ENCODE results near the gene TTC7B.

The TTC7B gene

DNA sequence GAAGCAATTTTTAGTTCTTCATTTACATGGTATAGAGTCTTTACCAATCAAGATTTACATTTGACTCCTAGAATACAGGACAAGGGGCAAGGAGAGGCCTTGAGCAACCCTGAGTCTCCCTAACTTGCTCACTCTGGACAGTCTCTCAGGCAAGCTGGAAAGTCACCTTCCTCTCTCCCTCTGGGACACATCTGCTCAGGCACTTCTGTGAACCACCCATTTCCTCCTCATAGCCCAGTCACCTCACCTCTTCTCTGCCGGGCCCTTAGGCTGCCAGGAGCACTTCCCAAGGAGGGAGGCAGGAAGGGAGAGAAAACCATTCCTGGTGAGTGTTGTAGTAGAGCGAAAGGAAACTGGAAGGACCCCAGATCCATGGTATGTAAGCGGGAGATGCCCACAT, 202.8 kb downstream of the TTC7B start:
- no peak for DNase-seq

DNA sequence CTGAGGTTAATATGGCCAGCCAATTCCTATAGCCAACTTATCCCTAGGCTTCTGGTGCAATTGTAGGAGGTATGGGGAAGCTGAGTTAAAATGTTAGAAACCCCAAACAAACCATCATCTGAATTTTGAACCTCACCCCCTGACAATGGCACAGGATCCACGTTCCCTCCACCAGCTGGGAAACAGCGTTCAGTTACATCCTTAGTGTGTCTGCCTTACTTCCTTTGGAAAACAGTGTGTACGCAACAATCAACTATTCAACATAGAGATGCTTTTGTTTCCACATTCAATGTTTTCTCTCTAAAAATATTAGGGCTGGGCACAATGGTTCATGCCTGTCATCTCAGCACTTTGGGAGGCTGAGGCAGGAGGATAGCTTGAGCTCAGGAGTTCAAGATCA, 203.4 kb downstream of the TTC7B start:
- no peak for DNase-seq

DNA sequence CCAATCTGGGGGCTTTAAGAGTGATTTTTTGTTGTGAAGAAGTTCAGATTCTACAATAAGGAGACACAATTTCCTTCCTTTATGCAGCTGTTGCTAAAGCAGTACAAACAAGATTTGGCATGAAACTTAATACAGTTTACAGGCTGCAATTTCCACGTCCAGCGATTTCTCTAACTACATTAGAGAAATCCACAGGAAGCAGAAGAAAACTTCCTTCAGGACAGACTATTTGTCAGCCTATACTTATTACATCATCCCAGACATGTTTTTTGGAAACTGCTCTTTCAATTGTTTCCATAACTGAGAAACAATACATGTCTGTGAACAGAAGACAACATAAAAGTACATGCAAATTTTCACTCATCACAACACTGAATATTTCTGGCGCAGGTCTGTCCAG, 204.3 kb downstream of the TTC7B start:
- no peak for DNase-seq

DNA sequence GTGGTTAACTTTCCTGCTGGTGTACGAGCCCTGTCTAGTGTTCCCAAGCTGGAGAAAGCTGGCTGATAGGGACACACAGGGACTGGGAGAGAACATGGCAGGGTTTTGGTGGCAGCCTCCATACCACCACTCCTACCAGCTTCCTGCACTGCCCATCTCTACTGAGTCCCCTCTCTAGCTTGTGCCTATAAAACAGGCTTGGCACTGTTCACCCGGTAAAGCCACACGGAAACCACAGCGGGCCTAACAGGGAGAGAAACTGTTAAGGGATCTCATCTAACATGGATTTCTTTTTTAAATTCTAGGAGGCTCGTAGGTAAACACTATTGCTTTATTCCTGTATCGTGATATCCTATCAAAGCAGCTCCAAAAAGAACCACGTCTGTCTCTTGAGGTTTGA, 204.7 kb downstream of the TTC7B start:
- DNase-seq = no peak

DNA sequence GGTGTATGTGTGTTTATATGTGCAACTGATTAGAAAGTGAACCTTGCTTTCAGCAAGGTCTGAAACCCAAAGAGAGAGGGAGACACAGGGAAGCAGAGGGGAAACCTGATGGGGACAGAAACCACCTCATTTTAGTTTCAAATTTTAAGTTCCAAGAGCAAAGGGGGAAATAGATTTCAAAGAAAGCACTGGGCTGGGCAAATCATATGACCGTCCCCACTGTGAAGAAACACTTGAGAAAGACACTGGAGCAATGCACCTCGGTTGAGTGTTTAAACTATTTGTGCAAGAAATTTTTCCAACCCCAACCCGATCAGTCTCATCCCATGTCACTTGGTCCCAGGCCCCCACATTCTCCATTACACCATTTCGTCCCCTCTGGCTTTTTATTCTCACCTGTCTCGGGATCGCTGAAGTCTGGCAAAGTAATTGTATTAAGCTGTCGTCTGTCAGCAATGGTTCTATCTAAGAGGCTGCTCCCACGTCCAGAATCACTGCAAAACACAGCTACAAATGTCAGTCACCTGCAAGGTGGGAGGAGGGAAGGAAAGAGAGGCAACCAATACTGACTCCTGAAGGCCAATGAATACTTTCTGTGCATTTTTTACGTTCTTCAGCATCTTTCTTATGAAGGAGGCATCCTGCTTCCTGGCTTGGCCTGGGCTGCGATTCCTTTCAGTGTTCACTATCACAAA, 205.7 kb downstream of the TTC7B start:
- DNase-seq = no peak

DNA sequence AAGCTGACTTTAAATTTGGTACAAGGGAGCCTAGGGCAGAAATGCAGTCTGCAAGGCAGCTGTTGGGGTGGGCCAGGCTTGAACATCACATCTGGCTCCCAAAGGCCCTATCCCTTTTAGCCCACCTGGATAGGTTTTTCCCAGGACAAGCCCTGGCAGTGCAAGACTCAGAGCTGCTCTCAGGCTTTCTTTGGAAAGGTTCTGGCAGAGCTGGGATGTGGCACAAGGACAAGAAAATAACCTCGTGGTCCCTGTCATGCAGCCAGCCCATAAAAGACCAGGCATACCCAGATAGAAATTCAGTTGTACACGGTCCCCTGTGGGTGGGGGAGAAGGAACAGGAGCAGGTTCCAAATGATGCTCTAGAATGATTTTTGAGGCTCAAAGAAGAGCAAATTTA, 206.9 kb downstream of the TTC7B start:
- no peak for DNase-seq

DNA sequence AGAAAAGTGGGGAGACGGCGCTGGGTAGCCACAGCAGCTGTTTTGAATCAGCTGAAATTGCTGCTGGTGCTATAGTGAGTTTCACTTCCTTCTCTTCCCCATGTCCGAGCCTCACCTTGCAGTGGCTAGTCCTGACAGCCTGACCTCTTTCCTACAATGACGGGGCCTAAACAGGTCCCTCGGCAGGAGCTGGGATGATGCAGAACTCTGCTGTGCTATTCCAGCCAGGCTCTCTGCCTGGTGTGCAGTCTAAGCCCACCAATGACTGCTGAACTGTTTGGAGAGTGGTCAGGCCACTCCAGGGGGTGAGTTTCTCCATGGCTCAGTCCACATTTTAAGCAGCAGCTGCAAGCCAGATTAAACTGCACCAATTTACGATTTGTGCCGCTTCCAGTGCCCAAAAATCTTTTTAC, 207.3 kb downstream of the TTC7B start:
- DNase-seq = no peak

DNA sequence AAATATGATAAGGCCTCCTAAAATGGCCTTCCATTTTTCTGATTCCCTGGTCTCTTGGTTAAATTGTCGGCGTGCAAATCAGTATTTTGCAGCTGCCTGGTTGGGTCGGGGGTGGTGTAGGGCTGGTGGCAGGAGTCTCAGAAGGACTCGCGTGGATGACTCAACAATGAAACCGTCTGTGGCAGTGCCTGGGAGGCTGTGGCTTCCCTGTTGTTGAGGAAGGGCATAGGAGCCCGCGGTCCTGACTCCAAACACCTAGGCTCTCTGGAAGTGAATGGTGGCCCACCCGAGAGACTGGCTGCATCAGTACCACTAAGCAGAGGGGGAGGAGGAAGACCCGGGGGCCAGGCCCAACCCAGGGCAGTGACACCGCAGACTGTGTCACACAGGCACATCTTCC, 207.9 kb downstream of the TTC7B start:
- no peak for DNase-seq

DNA sequence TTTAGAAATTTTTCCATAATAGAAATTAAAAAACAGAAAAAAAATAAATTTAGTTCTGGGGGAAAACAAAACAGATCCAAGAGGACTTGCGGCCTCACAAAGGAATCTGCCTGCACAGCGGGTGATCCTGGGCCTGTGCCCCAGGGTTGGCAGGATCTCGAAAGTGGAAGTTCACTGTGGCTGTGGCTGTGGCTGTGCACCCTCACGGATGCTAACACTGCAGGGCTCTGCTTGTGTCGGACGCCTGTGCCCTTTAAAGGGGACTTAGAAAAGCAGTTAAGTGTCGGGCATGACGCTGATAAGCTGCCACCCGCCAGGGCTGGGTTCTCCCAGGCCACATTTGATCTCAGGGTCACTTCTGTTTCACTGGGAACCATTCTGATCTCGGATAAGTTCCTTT, 209.1 kb downstream of the TTC7B start:
- no peak for DNase-seq

DNA sequence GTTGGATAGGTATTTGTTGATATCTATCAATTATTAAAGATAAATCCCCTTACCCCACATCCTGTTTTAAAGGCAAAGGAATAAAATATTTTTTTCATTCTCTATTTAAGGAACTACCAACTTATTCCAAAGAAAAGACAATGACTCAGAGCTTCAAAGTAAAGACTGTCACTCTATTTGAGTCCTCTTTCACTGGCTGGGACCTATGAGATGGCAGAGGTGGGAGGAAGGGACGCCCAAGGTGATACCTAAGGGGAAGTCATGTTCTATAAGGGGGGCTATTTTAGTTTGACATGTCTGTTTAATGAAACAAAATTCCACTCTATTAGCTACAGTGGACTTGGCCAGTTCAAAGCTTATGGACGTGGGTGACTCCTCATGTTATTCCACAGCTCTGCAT, 209.8 kb downstream of the TTC7B start:
- no peak for DNase-seq

DNA sequence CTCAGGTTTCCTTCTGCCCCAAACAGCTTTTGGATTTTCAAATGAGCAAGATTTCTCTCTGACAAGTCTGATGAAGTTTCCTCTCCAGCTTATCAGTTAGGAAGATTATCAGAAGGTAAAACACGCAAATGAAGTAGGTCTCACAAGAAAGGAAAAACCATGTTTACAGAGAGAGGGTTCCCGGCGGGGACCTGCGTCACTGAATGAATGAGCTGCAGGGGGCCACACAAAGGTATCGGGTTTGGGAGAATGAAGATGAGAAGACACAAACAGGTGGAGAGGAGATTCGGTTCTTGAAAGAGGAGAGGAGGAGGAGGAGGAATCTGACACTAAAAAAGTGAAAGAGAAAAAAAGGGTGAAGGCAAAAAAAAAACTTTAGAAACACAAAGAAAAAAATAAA, 210.8 kb downstream of the TTC7B start:
- DNase-seq = no peak

DNA sequence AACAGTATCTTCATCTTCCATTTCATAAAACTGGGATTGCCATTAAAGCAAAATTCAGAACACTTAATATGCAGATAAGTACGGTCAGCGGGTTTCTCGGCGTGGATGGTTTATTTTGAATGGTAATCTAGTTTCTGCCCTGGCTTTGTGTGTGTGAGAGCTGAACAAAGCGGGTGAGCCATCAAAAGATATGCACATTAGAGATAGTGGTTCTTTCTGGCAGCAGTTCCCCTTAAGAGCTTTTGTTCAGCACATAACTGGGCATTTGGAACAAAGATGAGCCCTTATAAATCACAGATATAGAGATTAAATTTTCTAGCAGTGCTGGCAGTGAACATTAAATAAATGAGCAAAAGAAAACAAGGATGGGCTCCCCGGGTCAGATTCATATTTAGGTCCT, 211.9 kb downstream of the TTC7B start:
- no peak for DNase-seq

DNA sequence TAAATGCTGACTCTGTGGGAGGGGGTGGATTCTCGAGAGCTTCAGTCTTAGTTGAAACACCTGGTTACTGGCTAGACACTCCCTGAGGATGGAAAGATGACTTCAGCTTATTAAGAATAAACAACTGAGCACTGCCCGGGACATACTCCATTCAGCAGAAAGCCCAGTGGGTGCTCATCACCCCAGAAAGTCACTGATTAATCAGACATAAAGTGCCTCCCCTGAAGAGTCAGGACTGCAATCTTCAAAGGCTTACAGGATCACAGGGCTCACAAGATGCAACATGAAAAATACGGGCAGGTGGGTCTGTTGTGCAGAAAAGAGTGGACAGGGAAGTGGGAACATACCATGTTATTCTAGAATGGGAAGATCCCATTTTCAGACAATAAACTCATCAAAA, 212.4 kb downstream of the TTC7B start:
- no peak for DNase-seq

DNA sequence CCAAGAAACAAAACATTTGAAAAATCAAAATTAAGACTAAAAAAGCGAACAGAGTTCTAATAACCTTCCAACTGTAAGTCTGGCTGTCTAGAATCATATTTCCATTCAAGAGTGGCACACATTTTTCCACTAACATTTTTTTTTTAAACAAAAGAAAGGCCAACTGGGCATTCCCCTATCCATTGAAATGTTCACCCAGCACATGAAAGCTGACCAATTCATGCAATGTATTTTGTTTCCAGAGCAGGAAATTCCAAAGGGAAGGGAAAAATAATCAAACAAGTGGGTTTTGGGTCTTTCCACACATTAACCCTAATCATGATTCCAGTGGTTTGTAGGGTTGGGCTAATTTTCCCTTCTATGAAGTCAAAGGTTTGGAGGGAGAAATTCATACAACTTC, 212.9 kb downstream of the TTC7B start:
- DNase-seq = no peak

DNA sequence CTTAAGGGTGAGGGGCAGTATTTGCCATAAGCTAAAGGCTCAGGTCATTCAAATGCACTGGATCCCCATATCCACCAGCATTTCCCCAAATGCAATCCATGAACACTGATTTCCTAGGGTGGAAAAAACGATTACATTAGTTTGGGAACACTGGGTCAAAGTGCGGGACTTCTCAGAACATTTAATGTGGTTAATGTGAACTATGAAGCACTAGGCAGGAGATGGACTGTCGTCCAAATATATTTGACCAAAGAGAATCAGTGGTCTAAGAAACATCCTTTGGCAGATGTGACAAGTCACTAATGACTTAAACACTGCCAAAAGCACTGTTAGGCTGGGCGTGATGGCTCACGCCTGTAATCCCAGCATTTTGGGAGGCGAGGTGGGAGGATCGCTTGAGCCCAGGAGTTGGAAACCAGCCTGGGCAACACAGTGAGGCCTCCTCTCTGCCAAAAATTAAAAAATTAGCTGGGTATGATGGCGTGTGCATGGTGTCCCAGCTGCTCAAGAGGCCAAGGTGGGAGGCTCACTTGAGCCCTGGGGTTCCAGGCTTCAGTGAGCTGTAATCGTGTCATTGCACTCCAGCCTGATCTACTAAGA, 214.0 kb downstream of the TTC7B start:
- no peak for DNase-seq

DNA sequence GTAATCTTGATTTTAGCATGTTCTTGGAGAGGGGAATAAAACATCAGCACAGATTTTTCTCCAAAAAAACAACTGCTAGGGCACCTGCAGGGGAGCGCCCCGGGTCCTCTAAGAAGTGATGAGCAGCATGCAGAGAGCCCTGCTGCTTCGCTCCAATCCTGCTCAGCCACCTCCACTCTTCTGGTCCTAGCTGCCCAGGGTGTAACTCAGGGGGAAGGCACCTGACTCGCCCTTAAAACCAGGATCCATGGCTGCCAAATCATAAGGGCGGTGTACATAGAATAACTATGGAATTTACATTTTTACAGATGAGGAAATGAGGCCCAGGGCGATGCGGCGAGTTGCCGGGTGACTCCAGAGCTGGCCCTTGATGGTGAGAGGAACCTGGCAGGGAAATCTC, 214.7 kb downstream of the TTC7B start:
- no peak for DNase-seq

DNA sequence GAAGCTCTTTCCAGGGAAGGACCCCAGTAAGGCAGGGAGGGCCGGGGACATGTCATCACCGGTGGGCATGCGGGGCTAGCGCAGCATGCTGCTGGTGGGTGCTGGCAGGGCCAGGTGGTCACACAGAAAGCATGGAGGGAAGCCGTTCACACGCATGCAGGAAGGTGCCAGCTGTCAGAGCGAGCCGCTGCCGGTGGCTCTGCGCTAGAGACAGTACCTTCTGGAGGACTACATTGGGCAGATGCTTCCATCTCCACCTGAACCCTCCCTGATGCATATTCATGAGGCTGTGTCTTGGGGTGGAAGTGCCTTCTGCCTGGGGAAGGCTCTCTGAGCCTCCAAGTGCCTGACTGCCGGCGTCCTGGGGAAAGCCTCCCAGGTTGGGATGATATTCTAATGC, 215.6 kb downstream of the TTC7B start:
- no peak for DNase-seq

DNA sequence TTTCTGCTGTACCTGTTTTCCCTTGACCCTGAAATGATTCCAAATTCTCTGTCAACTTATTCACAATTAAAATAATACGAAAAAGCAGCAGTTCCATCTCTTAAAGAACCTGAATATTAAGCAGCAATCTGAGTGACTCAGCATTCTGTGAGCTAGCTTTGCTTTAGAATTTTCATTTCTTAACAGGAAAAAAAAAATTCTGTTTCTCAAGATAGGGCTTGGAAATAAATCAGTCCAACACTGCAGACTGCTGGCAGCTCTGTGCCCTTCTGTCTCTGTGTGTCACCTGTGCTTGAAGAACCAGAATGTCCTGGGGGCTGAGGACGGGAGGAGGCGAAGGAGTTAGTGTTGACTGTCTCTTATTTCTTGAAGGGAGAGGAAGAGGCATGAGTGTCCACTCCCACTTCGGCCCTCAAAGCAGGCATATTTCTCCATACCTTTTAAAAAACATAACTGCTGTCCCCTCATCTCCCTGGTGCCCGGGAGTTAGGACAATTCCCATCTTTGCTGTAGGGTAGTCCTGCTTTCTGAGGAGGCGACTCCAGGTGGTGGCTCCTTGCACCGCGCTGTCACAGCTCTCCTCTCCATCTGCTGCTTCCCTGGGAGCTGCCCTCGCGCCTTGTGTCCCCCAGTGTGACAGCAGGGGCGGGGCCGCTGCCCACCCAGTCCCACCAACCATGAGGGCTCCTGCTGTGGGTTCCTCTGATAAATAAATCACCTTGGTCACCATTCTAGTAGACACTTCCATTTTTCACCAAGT, 216.3 kb downstream of the TTC7B start:
- DNase-seq = no peak

DNA sequence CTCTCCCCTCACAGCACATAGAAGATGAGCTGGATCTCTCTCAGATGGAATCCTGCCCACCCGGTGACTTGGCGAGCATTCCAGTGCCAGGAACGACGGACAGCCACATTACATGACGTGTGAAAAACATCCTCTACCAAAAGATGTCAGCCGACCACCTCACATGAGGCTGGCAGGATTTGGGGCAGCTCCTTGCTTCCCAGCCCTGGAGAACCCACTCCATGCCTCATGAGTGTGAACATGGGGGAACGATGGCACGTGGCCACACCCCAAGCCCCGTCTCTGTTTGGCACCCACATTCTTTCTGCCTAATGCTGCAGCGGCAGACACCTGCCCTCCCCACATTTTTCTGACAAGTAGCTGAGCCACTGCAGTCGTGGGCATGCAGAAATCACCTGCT, 216.9 kb downstream of the TTC7B start:
- no peak for DNase-seq

DNA sequence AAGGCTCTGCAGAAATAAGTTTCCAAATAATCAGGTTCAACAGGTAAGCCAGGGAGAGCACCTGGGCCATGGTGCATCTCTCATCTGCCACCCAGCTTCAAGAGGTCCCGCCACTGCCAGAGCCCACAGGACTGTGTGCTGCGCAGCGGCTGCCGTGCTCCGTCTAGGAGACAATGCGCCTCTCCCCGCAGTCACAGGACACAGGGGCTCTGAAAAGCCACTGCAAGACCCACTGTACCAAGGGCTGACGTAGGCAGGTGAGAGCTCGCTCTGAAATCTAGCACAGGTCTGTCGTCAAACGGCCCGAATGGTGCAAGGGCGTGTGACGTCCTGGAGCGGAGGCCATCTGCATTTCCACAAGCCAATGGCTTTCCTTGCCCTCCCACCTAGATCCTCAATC, 218.3 kb downstream of the TTC7B start:
- DNase-seq = no peak

DNA sequence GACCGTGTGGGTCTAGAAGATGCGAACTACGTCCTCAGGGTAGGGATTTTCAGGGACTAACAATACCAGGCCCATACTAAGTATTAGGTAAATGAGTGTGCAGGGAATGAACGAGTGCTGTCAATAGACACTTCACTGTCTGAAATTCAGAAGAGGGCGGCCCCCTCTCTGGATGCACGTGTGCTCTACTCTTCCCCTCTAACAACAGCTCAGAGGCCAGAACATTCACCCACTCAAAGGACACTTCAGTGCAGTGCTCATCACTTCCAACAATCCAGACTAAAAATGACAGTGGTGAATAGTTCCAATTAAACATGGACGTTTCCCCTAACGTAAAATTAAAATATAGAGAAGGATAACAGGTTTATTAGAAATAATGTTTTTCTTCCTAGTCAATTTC, 219.5 kb downstream of the TTC7B start:
- DNase-seq = no peak

DNA sequence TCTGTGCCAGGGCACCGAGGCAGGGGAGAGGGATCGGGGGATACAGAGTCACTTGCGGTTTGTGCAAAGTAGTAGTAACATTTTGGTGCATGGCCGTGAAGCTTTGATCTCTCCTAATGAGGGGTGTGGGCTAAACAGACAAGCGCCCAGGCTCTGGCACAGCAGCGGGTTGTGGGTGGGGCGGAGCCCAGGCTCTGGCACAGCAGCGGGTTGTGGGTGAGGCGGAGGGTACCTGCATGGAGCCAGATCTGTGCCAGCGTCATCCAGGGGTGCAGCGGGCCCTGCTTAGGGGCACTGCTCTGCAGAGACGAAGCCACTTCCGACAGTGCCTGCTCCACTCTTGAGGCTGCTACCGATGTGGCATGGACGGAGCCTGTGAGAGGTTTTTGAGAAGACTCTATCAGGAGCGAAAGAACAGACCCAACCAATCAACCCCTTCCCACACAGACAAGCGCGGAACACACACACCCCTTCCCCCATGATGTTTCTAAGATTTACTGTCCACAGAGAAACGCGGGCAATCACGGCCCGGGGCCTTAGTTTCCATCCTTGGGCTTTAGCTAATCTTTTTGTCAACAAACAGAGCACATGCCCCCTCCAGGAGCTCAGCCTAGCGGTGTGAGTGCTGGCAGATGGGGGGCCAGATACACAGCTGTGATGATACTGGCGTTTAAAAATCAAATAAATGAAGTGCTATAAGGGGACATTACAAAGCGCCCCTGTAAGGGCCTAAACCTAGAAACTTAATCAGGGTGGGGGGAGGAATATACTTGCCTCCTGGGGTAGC, 222.8 kb downstream of the TTC7B start:
- no peak for DNase-seq

DNA sequence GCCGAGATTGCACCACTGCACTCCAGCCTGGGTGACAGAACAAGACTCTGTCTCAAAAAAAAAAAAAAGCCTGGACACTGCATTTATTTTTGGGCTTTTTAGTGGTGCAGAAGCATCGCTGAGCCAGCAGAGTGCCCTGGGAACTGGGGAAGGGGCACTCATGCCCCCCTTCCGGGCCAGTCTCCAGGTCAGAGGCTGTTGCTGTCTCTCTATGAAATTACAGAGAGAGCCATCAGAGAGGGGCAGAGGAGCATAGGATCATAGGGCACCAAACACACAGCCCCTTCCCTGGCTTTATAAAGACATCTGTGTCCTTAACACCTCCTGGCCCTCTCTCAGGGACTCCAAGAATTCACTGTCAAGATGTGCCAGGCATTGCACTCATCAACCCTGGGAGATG, 223.6 kb downstream of the TTC7B start:
- DNase-seq = no peak

DNA sequence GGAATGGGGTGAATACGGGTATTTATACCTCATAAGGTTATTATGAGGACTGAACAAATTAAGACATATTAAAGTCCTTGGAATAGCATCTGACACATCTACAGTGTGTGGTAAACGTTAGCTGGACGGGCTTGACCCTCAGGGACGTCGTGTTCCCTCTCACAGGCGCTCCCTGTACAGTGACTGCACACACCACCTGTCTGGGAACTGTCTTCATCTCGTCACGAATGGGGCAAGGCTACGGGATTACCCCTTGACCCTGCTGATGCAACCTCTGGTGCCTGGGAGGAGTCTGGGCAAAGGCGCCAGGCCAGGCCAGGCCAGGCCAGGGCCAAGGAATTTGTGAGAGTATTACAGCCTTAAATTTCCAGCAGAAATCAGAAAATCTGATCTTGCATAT, 228.3 kb downstream of the TTC7B start:
- DNase-seq = no peak
